Fibroblast of the aortic adventitia (primary cell): ENCODE results near the gene TGOLN2. TPM values are rescaled to one million over a fixed set of nuclear protein-coding genes. Genes with fewer than 3 reads are reported as not detected.
"Not testable (repeated sequence)": the region's sequence is repeated elsewhere in the genome, so short reads cannot be mapped to it uniquely, and the experiment has no call there.

ENCODE experiments used
- DNase-seq: peaks from one replicate; pipeline ENCODE4 v3.0.0-alpha.2; 2010; ENCODE audit warnings: low read depth
- H3K4me3 ChIP-seq: 2 replicates; pipeline ENCODE4 v1.5.1; 2011; ENCODE audit warnings: low read depth, mild to moderate bottlenecking, control low read depth, low read length, moderate library complexity
- total RNA-seq: library from RNA; depleted of rRNA; stranded (reverse); fragments of >200 nt; gene quantifications from 2 replicates; pipeline ENCODE4 v1.2.3, GENCODE V29; 2012; ENCODE audit warnings: low replicate concordance
- TF ChIP-seq, protein P1 (sequence below): IDR thresholded peaks from 2 replicates; pipeline ENCODE4 v1.5.1; 2011; ENCODE audit warnings: mild to moderate bottlenecking, low read length, control low read depth, inconsistent platforms; ENCODE audit not compliant: insufficient read depth

Gene TGOLN2
- total RNA-seq, 1 donor, result 112 TPM

GRCh38 chr2:85353876-85354285 is 26.1 kb upstream of the TGOLN2 start:
- H3K4me3 ChIP-seq, result peak overlapping the region; percentile 85
- TF ChIP-seq, protein P1, sequence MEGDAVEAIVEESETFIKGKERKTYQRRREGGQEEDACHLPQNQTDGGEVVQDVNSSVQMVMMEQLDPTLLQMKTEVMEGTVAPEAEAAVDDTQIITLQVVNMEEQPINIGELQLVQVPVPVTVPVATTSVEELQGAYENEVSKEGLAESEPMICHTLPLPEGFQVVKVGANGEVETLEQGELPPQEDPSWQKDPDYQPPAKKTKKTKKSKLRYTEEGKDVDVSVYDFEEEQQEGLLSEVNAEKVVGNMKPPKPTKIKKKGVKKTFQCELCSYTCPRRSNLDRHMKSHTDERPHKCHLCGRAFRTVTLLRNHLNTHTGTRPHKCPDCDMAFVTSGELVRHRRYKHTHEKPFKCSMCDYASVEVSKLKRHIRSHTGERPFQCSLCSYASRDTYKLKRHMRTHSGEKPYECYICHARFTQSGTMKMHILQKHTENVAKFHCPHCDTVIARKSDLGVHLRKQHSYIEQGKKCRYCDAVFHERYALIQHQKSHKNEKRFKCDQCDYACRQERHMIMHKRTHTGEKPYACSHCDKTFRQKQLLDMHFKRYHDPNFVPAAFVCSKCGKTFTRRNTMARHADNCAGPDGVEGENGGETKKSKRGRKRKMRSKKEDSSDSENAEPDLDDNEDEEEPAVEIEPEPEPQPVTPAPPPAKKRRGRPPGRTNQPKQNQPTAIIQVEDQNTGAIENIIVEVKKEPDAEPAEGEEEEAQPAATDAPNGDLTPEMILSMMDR, result no peak
- peak; percentile 60 for DNase-seq

DNA sequence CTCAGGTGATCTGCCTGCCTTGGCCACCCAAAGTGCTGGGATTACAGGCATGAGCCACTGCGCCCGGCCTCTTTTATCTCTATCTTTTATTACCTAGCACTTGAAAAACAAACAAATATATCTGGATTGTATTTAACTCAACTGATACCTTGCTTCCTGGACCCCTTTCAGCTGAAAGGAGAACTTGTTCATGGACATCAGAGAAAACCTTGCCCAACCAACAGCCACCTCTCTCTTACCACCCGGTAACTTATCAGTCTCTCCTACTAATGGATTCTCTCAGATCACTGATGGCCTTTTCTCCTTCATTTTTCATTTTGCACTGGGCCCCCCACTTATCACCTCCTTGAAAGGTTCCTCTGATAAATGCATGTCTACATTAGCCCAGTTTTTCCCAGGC is 19.8 kb upstream of the TGOLN2 start:
- no peak for DNase-seq

GRCh38 chr2:85344356-85344954 is 16.7 kb upstream of the TGOLN2 start:
- H3K4me3 ChIP-seq, result no peak overlapping the region
- DNase-seq, result no peak
- TF ChIP-seq, protein P1, result no peak

More for the DNA sequence above, 19.8 kb upstream of the TGOLN2 start:
- TF ChIP-seq, protein P1, result no peak
- no peak overlapping the region for H3K4me3 ChIP-seq

- not testable (repeated sequence) for H3K4me3 ChIP-seq, DNase-seq
Measured at GRCh38 chr2:85343207-85343895, 15.6 kb upstream of the TGOLN2 start.

DNA sequence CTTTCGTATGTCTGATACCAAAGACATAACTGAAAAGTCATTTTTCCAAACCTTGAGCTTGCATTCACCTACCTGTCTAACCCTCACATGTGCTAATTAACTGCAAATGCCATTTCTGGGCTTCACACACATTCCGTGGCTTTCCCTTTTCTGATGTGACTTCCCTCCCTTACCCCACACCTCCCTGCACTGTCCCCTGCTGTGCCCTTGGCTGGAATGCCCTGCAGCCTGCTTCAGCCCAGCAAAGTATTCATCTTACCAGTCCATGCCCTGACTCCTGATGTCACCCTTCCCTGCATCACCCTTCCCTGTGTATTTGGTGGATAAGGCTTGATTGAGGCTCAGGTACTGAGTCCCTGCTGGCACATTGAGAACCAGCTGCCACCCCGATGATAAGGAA is 14.4 kb upstream of the TGOLN2 start:
- H3K4me3 ChIP-seq, result no peak overlapping the region
- no peak for DNase-seq
- TF ChIP-seq, protein P1, result no peak

- no peak overlapping the region for H3K4me3 ChIP-seq
- DNase-seq, result no peak
- TF ChIP-seq, protein P1, result no peak
Measured at GRCh38 chr2:85341269-85342029, 13.7 kb upstream of the TGOLN2 start.
